ENCODE measurements around the gene TEX14.
"Not testable (repeated sequence)": the region's sequence is repeated elsewhere in the genome, so short reads cannot be mapped to it uniquely, and the experiment has no call there.

TEX14 gene

GRCh38 chr17:58691701-58692238 is at the start of gene TEX14:
TEX14 (minus strand) TSS chr17:58692045; CDS start chr17:58652001, 40,044 bp downstream.
- no peak for DNase-seq

- DNase-seq, result no peak
Observed at GRCh38 chr17:58741121-58741625, 49.3 kb upstream of the TEX14 start.

GRCh38 chr17:58734811-58735210 is 43.0 kb upstream of the TEX14 start:
- DNase-seq, result no peak

- no peak for DNase-seq
Observed at GRCh38 chr17:58734040-58734439, 42.2 kb upstream of the TEX14 start.

- DNase-seq, result no peak
Observed at GRCh38 chr17:58730937-58731336, 39.1 kb upstream of the TEX14 start.

GRCh38 chr17:58728798-58729197 is 37.0 kb upstream of the TEX14 start:
- no peak for DNase-seq

GRCh38 chr17:58722696-58723095 is 30.9 kb upstream of the TEX14 start:
- DNase-seq, result no peak

- DNase-seq, result no peak
Observed at GRCh38 chr17:58722274-58722673, 30.4 kb upstream of the TEX14 start.

- DNase-seq, result peak; percentile 92
Observed at GRCh38 chr17:58710948-58711552, 19.2 kb upstream of the TEX14 start.

GRCh38 chr17:58706351-58707140 is 14.7 kb upstream of the TEX14 start:
- DNase-seq, result peak; percentile 21

GRCh38 chr17:58703916-58704286 is 12.1 kb upstream of the TEX14 start:
- DNase-seq, result no peak

GRCh38 chr17:58703137-58703915 is 11.5 kb upstream of the TEX14 start:
- DNase-seq, result peak; percentile 32

GRCh38 chr17:58702708-58703107 is 10.9 kb upstream of the TEX14 start:
- DNase-seq, result no peak

- no peak for DNase-seq
Observed at GRCh38 chr17:58702045-58702476, 10.2 kb upstream of the TEX14 start.

GRCh38 chr17:58699771-58700170 is 7.9 kb upstream of the TEX14 start:
- DNase-seq, result no peak

- DNase-seq, result peak; percentile 30
Observed at GRCh38 chr17:58694826-58695225, 3.0 kb upstream of the TEX14 start.

GRCh38 chr17:58694302-58694701 is 2.5 kb upstream of the TEX14 start:
- DNase-seq, result no peak

GRCh38 chr17:58693751-58694150 is 1.9 kb upstream of the TEX14 start:
- DNase-seq, result peak; percentile 40

- DNase-seq, result peak; percentile 16
Observed at GRCh38 chr17:58693208-58693607, 1.4 kb upstream of the TEX14 start.

GRCh38 chr17:58692239-58693055 is 602 bp upstream of the TEX14 start, which contains the start of gene RAD51C:
RAD51C (plus strand) TSS chr17:58692602; CDS start chr17:58692644, 42 bp downstream.
- peak; percentile 93 for DNase-seq

GRCh38 chr17:58690033-58690432 is 1.8 kb downstream of the TEX14 start:
- not testable (repeated sequence) for DNase-seq

GRCh38 chr17:58688521-58688920 is 3.3 kb downstream of the TEX14 start:
- no peak for DNase-seq

Measured in hematopoietic multipotent progenitor cell treated with erythropoietin and hydrocortisone succinate and interleukin-3 and kit ligand, for 6 days (in vitro differentiated cells).